ENCODE data around the gene JSRP1. TPM values are rescaled to one million over a fixed set of nuclear protein-coding genes. Genes with fewer than 3 reads are reported as not detected.

The JSRP1 gene
- polyA plus RNA-seq, 2 of the 4 experiments (the other 2 are of a cell fraction) = 0.41 TPM; not detected in 1

GRCh38 chr19:2269244-2270156 is 13.3 kb upstream of the JSRP1 start (continued):
- TF ChIP-seq CTCF (IDR thresholded peaks at IDR 0.05) = no peak
- TF ChIP-seq CHD4 (IDR thresholded peaks at IDR 0.05; ENCODE audit: borderline replicate concordance) = no peak
- TF ChIP-seq CHD2 (IDR thresholded peaks at IDR 0.05; ENCODE audit: low read length, partially characterized antibody) = peak; percentile 11
- TF ChIP-seq MAX (IDR thresholded peaks at IDR 0.05) = peak; percentile 70
- 0 out of 2 replicates have a peak, but pooled peaks have one; percentile 2 for TF ChIP-seq KDM5A (IDR thresholded peaks at IDR 0.05)
- no peak for TF ChIP-seq FOSB (CRISPR knock-in tag; IDR thresholded peaks at IDR 0.05)
- TF ChIP-seq USF2 (IDR thresholded peaks at IDR 0.05) = peak; percentile 26; the same call in 1 of the 2 replicates

GRCh38 chr19:2268861-2269243 is 12.6 kb upstream of the JSRP1 start:
- peak overlapping the region; percentile 77 for H3K4me2 ChIP-seq
- peak overlapping the region; percentile 79 to 98 for H3K27ac ChIP-seq

GRCh38 chr19:2268480-2268830 is 12.2 kb upstream of the JSRP1 start:
- ChIA-PET POLR2A (no interaction called here), CTCF (interaction anchor here (1.6 kb wide), 1 partner anchor 33 kb away, joined by 5 read pairs; the partner anchor contains the start of gene PLEKHJ1)
- TF ChIP-seq HOXB5 (CRISPR knock-in tag; IDR thresholded peaks at IDR 0.05) (no peak), KDM5A (IDR thresholded peaks at IDR 0.05) (no peak), POLR2A (IDR thresholded peaks at IDR 0.05; ENCODE audit: low read length) (no peak), PHF8 (IDR thresholded peaks at IDR 0.05; ENCODE audit: borderline replicate concordance, low read depth) (no peak), CBX8 (IDR thresholded peaks at IDR 0.05) (no peak)
- Histone ChIP-seq H3K9me3 (no peaks in the 10 kb centered on the region), H3K4me1 (peaks cover 27% of the 10 kb centered on the region), H3K4me3 (peak overlapping the region; percentile 100), H3K27ac (peak overlapping the region; percentile 79 to 98; a peak in 5 of 6 replicates), H3K4me2 (peak overlapping the region; percentile 77)
- WGBS (ENCODE audit: missing lambda C conversion rate) = 71% methylated on average over 4 of the region's 4 CpGs
- FAIRE-seq (no peak), DNase-seq (ENCODE audit: low read depth in 1 of 2, low spot score in 1 of 2) (no peak), ATAC-seq (no peak)

More at GRCh38 chr19:2268861-2269243, 12.6 kb upstream of the JSRP1 start:
- peaks cover 28% of the 10 kb centered on the region for H3K4me1 ChIP-seq
- TF ChIP-seq PHF8 (IDR thresholded peaks at IDR 0.05; ENCODE audit: borderline replicate concordance, low read depth) (peak; percentile 25; the same call in 1 of the 2 replicates), KDM5A (IDR thresholded peaks at IDR 0.05) (peak; percentile 8; the same call in 1 of the 2 replicates), EHF (CRISPR knock-in tag; IDR thresholded peaks at IDR 0.05) (no peak)
- no peak for DNase-seq (ENCODE audit: low read depth in 1 of 2, low spot score in 1 of 2)
- WGBS (ENCODE audit: missing lambda C conversion rate) = 4% methylated on average over 9 of the region's 19 CpGs
- ChIA-PET POLR2A (no interaction called here), CTCF (no interaction called here)
- ATAC-seq = no peak
- H3K9me3 ChIP-seq = no peaks in the 10 kb centered on the region
- H3K4me3 ChIP-seq = peak overlapping the region; percentile 100
- no peak for FAIRE-seq

- no peak for DNase-seq (ENCODE audit: low read depth in 1 of 2, low spot score in 1 of 2)
- Histone ChIP-seq H3K4me2 (0 out of 3 replicates have a peak overlapping the region, but pooled peaks have one; percentile 7), H3K4me3 (no peak overlapping the region), H3K27ac (peak overlapping the region; percentile 53 to 59; a peak in 5 of 6 replicates), H3K4me1 (peaks cover 8% of the 10 kb centered on the region), H3K9me3 (no peaks in the 10 kb centered on the region)
- ChIA-PET CTCF (interaction anchor here (1.6 kb wide), 1 partner anchor 31 kb away, joined by 5 read pairs; the partner anchor contains the start of gene PLEKHJ1), POLR2A (no interaction called here)
- ATAC-seq = peak in 1 of 2 experiments; percentile 19; a peak in 2 of 6 replicates
- WGBS (ENCODE audit: missing lambda C conversion rate) = 75% methylated on average over 14 of the region's 18 CpGs
- no peak for FAIRE-seq
- TF ChIP-seq ZC3H11A (IDR thresholded peaks at IDR 0.05) = no peak
- TF ChIP-seq MAX (IDR thresholded peaks at IDR 0.05) = peak; percentile 43; the same call in 1 of the 2 replicates
Measured at GRCh38 chr19:2266183-2266993, 10.2 kb upstream of the JSRP1 start.

Measured in A549 (cell line).